Esophagus muscularis mucosa (tissue), 4 donors: Measurements from ENCODE around the gene UNC5A. TPM values are rescaled to one million over a fixed set of nuclear protein-coding genes. Genes with fewer than 3 reads are reported as not detected.

ENCODE experiments used
- DNase-seq: peaks from one replicate; pipeline ENCODE4 v3.0.0-alpha.2; 2017; ENCODE audit errors: extremely low spot score
- H3K27ac ChIP-seq, 4 donors: fragments of 200-600 bp; sonication (generic); replicated peaks in 1 of 4; 1 replicate in 3 of 4; 2 replicates in 1 of 4; pipeline ENCODE4 v1.5.1; 2016 to 2019; ENCODE audit warnings: mild to moderate bottlenecking in 1 of 4
- H3K27me3 ChIP-seq, 4 donors: fragments of 200-600 bp; sonication (generic); one replicate each; pipeline versions ENCODE4 v1.5.1 to v1.6.0; 2016 to 2019
- H3K36me3 ChIP-seq, 4 donors: fragments of 200-600 bp; sonication (generic); one replicate each; pipeline ENCODE4 v1.5.1; 2016 to 2019
- H3K4me1 ChIP-seq, 4 donors: fragments of 200-600 bp; sonication (generic); one replicate each; pipeline ENCODE4 v1.5.1; 2016 to 2019
- H3K4me3 ChIP-seq, 4 donors: fragments of 200-600 bp; sonication (generic); 1 replicate in 2 of 4; 2 replicates in 2 of 4; pipeline ENCODE4 v1.5.1; 2016 to 2019; ENCODE audit warnings: mild to moderate bottlenecking in 4 of 4, moderate library complexity in 1 of 4
- H3K9me3 ChIP-seq, 4 donors: fragments of 200-600 bp; sonication (generic); 1 replicate in 3 of 4; 2 replicates in 1 of 4; pipeline ENCODE4 v1.5.1; 2016 to 2019
- CTCF ChIP-seq, 3 experiments: fragments of 200-600 bp in 2 of 3; fragments of 450-650 bp in 1 of 3; sonication (generic) in 2 of 3; IDR thresholded peaks; one replicate each; pipeline ENCODE4 v1.5.1; 2017 to 2019; ENCODE audit warnings: antibody characterized with exemption in 3 of 3, mild to moderate bottlenecking in 2 of 3, moderate library complexity in 1 of 3
- EP300 ChIP-seq: sonication (generic); formaldehyde crosslinking; IDR thresholded peaks from one replicate; pipeline ENCODE4 v1.6.1; 2017; ENCODE audit warnings: antibody characterized with exemption
- POLR2A ChIP-seq: fragments of 450-650 bp; IDR thresholded peaks from one replicate; pipeline ENCODE4 v1.6.1; 2017; ENCODE audit warnings: antibody characterized with exemption, moderate library complexity, mild to moderate bottlenecking, low read depth
- POLR2AphosphoS5 ChIP-seq, 2 donors: sonication (generic); formaldehyde crosslinking; IDR thresholded peaks; one replicate each; pipeline ENCODE4 v1.6.1; 2017; ENCODE audit warnings: antibody characterized with exemption in 2 of 2
- WGBS: methylation state at CpG from one replicate; pipeline ENCODE4 v1.1.5; 2018; 5-methylcytosine and 5-hydroxymethylcytosine counted together
- intact Hi-C: fragments of 100-400 bp; cut with DNase I; formaldehyde crosslinking; loops from one replicate; pipeline ENCODE4 v1.15.1; 2023
- total RNA-seq, 4 donors: library from RNA; depleted of rRNA; stranded (reverse); fragments of >200 nt; gene quantifications; one replicate each; pipeline versions ENCODE4 v1.1.0 to v1.2.1, GENCODE V29; 2016

The UNC5A gene
- total RNA-seq, 4 donors from 2014 or later, result not detected

- Histone ChIP-seq H3K36me3 (no peaks in the 10 kb centered on the region), H3K4me1 (no peaks in the 10 kb centered on the region), H3K9me3 (no peaks in the 10 kb centered on the region), H3K27ac (no peak overlapping the region), H3K27me3 (peaks cover 0 to 76% (median 10%) of the 10 kb centered on the region in 4 donors), H3K4me3 (no peak overlapping the region)
- TF ChIP-seq CTCF (IDR thresholded peaks at IDR 0.05) (no peak), EP300 (no peak), POLR2AphosphoS5 (IDR thresholded peaks at IDR 0.05) (no peak), POLR2A (no peak)
- intact Hi-C loops, result no loop called here
- DNase-seq, result no peak
- 86% methylated on average over 1 of the region's 2 CpGs for WGBS
Observed at GRCh38 chr5:176796970-176797369, 13.4 kb upstream of the UNC5A start.

GRCh38 chr5:176797456-176798050 lies 12.8 kb upstream of the UNC5A start:
- no peak overlapping the region for H3K4me3 ChIP-seq
- no peak for TF ChIP-seq POLR2A
- TF ChIP-seq EP300, result no peak
- TF ChIP-seq POLR2AphosphoS5 (IDR thresholded peaks at IDR 0.05), result no peak
- TF ChIP-seq CTCF (IDR thresholded peaks at IDR 0.05), result no peak
- H3K36me3 ChIP-seq, result no peaks in the 10 kb centered on the region
- H3K9me3 ChIP-seq, result no peaks in the 10 kb centered on the region
- DNase-seq, result no peak
- no peak overlapping the region for H3K27ac ChIP-seq
- no peaks in the 10 kb centered on the region for H3K4me1 ChIP-seq
- intact Hi-C loops, result no loop called here
- peaks cover 0 to 76% (median 9%) of the 10 kb centered on the region in 4 donors for H3K27me3 ChIP-seq
- 64% methylated on average over 12 of the region's 21 CpGs for WGBS

- DNase-seq, result no peak
- H3K9me3 ChIP-seq, result no peaks in the 10 kb centered on the region
- H3K4me1 ChIP-seq, result no peaks in the 10 kb centered on the region
- WGBS, result 86% methylated on average over 32 of the region's 33 CpGs
- H3K27ac ChIP-seq, result no peak overlapping the region
- intact Hi-C loops, result no loop called here
- no peak overlapping the region for H3K4me3 ChIP-seq
- no peaks in the 10 kb centered on the region for H3K36me3 ChIP-seq
- no peak for TF ChIP-seq CTCF (IDR thresholded peaks at IDR 0.05)
- TF ChIP-seq EP300, result no peak
- TF ChIP-seq POLR2AphosphoS5 (IDR thresholded peaks at IDR 0.05), result no peak
- no peak for TF ChIP-seq POLR2A
- peaks cover 0 to 76% (median 6%) of the 10 kb centered on the region in 4 donors for H3K27me3 ChIP-seq
Observed at GRCh38 chr5:176798086-176798876, 12.1 kb upstream of the UNC5A start.

- no peak for DNase-seq
- no peak for TF ChIP-seq EP300
- no peak for TF ChIP-seq CTCF (IDR thresholded peaks at IDR 0.05)
- TF ChIP-seq POLR2A, result no peak
- TF ChIP-seq POLR2AphosphoS5 (IDR thresholded peaks at IDR 0.05), result no peak
- Histone ChIP-seq H3K9me3 (no peaks in the 10 kb centered on the region), H3K4me1 (no peaks in the 10 kb centered on the region), H3K36me3 (no peaks in the 10 kb centered on the region), H3K27me3 (peaks cover 0 to 76% (median 3%) of the 10 kb centered on the region in 4 donors), H3K27ac (no peak overlapping the region), H3K4me3 (no peak overlapping the region)
- 84% methylated on average over 12 of the region's 12 CpGs for WGBS
- intact Hi-C loops, result no loop called here
Observed at GRCh38 chr5:176798949-176799348, 11.4 kb upstream of the UNC5A start.
